Mammary epithelial cell (primary cell): Measurements from ENCODE around the gene EEF2K.

ENCODE experiments used
- EZH2 ChIP-seq: IDR thresholded peaks from 2 replicates; pipeline ENCODE4 v1.6.1; 2012; ENCODE audit warnings: low read length, inconsistent platforms, borderline replicate concordance
- TF ChIP-seq, protein P1 (sequence below), 2 donors: IDR thresholded peaks in 1 of 2; conservative IDR thresholded peaks in 1 of 2; 2 replicates each; pipeline ENCODE4 v1.5.1; 2011 to 2012; ENCODE audit warnings: inconsistent platforms in 2 of 2, low read length in 2 of 2, mild to moderate bottlenecking in 2 of 2, control low read depth in 1 of 2, low read depth in 1 of 2; ENCODE audit not compliant: insufficient read depth in 1 of 2; ENCODE audit errors: extremely low read depth in 1 of 2

DNA sequence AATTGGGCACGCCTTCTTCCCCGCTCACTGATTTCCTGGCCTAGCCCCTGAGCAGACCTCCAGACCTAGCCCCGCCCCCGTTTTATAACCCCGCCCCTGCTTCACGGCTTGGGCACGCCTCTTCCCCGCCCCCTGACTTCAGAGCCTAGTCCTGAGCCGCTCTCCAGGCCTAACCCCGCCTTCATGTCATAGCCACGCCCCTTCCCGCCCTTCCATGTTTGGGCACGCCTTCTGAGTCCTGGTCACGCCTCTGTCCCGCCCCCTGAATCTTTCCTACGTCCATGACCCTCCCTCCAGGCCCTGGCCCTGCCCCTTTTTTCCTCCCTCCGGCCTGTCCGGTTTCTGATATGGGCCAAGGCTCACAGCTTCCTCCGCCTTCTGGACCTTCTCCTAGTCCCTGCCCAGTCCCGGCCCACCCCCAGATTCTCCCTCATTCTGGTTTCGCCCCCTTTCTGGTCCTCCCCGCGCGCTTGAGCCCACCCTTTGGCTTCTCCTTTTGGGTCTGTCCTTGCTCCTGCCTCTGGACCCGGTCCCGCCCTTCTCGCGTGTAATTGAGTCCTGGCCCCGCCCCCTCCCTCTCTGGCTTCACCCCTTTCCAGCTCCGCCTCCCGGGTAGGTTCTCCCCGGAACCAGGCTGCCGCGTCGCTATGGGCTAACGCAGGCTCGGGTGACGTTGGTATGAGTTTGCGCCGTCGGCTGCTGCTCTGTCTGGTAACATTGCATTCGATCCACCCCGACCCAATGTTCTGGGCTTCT is 15.1 kb upstream of the EEF2K start:
- TF ChIP-seq, protein P1, sequence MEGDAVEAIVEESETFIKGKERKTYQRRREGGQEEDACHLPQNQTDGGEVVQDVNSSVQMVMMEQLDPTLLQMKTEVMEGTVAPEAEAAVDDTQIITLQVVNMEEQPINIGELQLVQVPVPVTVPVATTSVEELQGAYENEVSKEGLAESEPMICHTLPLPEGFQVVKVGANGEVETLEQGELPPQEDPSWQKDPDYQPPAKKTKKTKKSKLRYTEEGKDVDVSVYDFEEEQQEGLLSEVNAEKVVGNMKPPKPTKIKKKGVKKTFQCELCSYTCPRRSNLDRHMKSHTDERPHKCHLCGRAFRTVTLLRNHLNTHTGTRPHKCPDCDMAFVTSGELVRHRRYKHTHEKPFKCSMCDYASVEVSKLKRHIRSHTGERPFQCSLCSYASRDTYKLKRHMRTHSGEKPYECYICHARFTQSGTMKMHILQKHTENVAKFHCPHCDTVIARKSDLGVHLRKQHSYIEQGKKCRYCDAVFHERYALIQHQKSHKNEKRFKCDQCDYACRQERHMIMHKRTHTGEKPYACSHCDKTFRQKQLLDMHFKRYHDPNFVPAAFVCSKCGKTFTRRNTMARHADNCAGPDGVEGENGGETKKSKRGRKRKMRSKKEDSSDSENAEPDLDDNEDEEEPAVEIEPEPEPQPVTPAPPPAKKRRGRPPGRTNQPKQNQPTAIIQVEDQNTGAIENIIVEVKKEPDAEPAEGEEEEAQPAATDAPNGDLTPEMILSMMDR (conservative IDR thresholded peaks at IDR 0.05 in 1 of 2, IDR thresholded peaks at IDR 0.05 in 1 of 2; ENCODE audit: extremely low read depth in 1 of 2, insufficient read depth in 1 of 2, low read depth in 1 of 2, low read length in 2 of 2), result no peak
- no peak for TF ChIP-seq EZH2
